DND-41 (cell line): ENCODE results near the gene EFNA4.
A peak's percentile ranks its signal among the peaks of the same experiment; 100 is the strongest.

Source experiments
- ATAC-seq: fragments of 200-7000 bp; cut with Tn5 transposase; 3 replicates; pipeline ENCODE4 v1.9.1; 2021; ENCODE audit warnings: low read depth; ENCODE audit not compliant: insufficient read depth
- DNase-seq: peaks from one replicate; pipeline ENCODE4 v3.0.0-alpha.2; 2020
- H2AFZ ChIP-seq: 2 replicates; pipeline ENCODE4 v1.6.0; 2012; ENCODE audit warnings: low read depth, low read length
- H3K27ac ChIP-seq: 2 replicates; pipeline ENCODE4 v1.5.1; 2012; ENCODE audit warnings: low read length, inconsistent platforms
- H3K27me3 ChIP-seq: fragments of 200-600 bp; sonication (generic); 2 replicates; pipeline ENCODE4 v1.6.0; 2012; ENCODE audit warnings: low read length, mild to moderate bottlenecking, inconsistent platforms; ENCODE audit not compliant: insufficient read depth, poor library complexity
- H3K36me3 ChIP-seq: 2 replicates; pipeline ENCODE4 v1.5.1; 2012; ENCODE audit warnings: low read length, inconsistent platforms; ENCODE audit not compliant: insufficient read depth
- H3K4me1 ChIP-seq: 2 replicates; pipeline ENCODE4 v1.5.1; 2012; ENCODE audit warnings: mild to moderate bottlenecking, low read length; ENCODE audit not compliant: insufficient read depth
- H3K4me2 ChIP-seq: 2 replicates; pipeline ENCODE4 v1.6.0; 2012; ENCODE audit warnings: mild to moderate bottlenecking, moderate library complexity, low read length, inconsistent platforms; ENCODE audit not compliant: insufficient read depth
- H3K4me3 ChIP-seq, 2 experiments: fragments of 200-600 bp in 1 of 2; shearing (Covaris generic) in 1 of 2; 2 replicates each; pipeline ENCODE4 v1.5.1; 2012 to 2016; ENCODE audit warnings: inconsistent platforms in 2 of 2, low read length in 2 of 2, mild to moderate bottlenecking in 2 of 2, low read depth in 1 of 2, moderate library complexity in 1 of 2
- H3K79me2 ChIP-seq: 2 replicates; pipeline ENCODE4 v1.6.0; 2012; ENCODE audit warnings: low read length, inconsistent platforms; ENCODE audit not compliant: insufficient read depth
- H3K9ac ChIP-seq: 2 replicates; pipeline ENCODE4 v1.6.0; 2012; ENCODE audit warnings: low read depth, mild to moderate bottlenecking, inconsistent platforms, low read length, moderate library complexity
- H3K9me3 ChIP-seq: 2 replicates; pipeline ENCODE4 v1.5.1; 2012; ENCODE audit warnings: low read length, moderate library complexity, mild to moderate bottlenecking, inconsistent platforms; ENCODE audit not compliant: insufficient read depth, severe bottlenecking
- H4K20me1 ChIP-seq: 2 replicates; pipeline ENCODE4 v1.6.0; 2012; ENCODE audit warnings: low read length; ENCODE audit not compliant: insufficient read depth
- EZH2 ChIP-seq: IDR thresholded peaks from 3 replicates; pipeline ENCODE4 v1.6.1; 2012; ENCODE audit warnings: borderline replicate concordance, low read depth, mild to moderate bottlenecking, moderate library complexity, low read length, inconsistent platforms; ENCODE audit not compliant: severe bottlenecking
- TF ChIP-seq, protein P1 (sequence below): IDR thresholded peaks from 2 replicates; pipeline ENCODE4 v1.5.1; 2012; ENCODE audit warnings: borderline replicate concordance, low read length, moderate library complexity, mild to moderate bottlenecking; ENCODE audit not compliant: poor library complexity, severe bottlenecking; ENCODE audit errors: extremely low read depth

The EFNA4 gene

DNA sequence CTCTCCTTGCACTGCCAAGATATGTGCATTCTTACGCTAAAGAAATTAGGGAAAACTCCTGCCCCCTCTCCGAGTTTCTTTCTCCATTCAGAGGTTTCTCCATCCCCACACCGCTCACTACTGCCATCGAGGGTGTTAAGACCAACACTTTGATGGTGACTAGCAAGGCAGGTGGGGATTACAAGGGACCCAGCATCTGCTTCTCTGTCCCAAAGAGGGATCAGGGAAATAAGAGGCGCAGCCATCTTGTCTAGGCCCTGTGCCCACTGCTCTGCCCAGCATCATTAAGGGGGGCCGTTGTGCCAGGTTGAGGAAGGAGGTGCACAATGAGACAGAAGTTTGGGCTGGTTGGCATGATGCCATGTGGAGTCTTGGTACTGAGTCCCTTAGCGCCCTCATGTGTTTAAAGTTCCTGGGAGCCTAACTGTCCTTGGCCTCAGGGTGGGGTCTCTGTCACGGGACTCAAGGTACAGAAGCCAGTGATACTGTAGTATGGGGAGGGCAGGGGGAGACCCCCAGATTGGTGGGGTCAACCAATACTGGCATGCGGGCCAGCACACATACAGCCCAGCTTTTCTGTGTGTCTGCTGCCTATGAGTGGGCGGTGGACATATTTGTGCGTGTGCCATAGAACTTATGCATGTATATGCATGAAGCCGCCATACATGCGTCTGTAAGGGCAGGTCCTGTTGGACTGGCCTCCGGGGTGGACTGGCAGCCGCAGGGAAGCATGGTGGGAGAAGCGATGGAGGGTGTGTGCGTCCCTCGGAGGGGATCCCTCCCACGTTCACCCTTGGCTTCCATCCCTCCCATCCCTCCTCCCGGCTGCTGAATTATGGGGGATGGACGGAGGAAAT, 20.6 kb downstream of the EFNA4 start:
- Histone ChIP-seq H3K36me3 (peaks cover 2% of the 10 kb centered on the region; the same call in 1 of the 2 replicates), H3K9me3 (no peaks in the 10 kb centered on the region), H2AFZ (peak overlapping the region; percentile 55), H3K79me2 (no peaks in the 10 kb centered on the region), H3K9ac (peak overlapping the region; percentile 34; the same call in 1 of the 2 replicates), H3K4me3 (peak overlapping the region in 1 of 2 experiments; percentile 75; a peak in 2 of 4 replicates), H4K20me1 (peaks cover 30% of the 10 kb centered on the region; the same call in 1 of the 2 replicates), H3K4me1 (peaks cover 49% of the 10 kb centered on the region), H3K4me2 (peak overlapping the region; percentile 84), H3K27me3 (peaks cover 46% of the 10 kb centered on the region), H3K27ac (peak overlapping the region; percentile 37; the same call in 1 of the 2 replicates)
- ATAC-seq (no peak), DNase-seq (peak; percentile 42)
- TF ChIP-seq EZH2 = no peak
- TF ChIP-seq, protein P1, sequence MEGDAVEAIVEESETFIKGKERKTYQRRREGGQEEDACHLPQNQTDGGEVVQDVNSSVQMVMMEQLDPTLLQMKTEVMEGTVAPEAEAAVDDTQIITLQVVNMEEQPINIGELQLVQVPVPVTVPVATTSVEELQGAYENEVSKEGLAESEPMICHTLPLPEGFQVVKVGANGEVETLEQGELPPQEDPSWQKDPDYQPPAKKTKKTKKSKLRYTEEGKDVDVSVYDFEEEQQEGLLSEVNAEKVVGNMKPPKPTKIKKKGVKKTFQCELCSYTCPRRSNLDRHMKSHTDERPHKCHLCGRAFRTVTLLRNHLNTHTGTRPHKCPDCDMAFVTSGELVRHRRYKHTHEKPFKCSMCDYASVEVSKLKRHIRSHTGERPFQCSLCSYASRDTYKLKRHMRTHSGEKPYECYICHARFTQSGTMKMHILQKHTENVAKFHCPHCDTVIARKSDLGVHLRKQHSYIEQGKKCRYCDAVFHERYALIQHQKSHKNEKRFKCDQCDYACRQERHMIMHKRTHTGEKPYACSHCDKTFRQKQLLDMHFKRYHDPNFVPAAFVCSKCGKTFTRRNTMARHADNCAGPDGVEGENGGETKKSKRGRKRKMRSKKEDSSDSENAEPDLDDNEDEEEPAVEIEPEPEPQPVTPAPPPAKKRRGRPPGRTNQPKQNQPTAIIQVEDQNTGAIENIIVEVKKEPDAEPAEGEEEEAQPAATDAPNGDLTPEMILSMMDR = peak; percentile 54

DNA sequence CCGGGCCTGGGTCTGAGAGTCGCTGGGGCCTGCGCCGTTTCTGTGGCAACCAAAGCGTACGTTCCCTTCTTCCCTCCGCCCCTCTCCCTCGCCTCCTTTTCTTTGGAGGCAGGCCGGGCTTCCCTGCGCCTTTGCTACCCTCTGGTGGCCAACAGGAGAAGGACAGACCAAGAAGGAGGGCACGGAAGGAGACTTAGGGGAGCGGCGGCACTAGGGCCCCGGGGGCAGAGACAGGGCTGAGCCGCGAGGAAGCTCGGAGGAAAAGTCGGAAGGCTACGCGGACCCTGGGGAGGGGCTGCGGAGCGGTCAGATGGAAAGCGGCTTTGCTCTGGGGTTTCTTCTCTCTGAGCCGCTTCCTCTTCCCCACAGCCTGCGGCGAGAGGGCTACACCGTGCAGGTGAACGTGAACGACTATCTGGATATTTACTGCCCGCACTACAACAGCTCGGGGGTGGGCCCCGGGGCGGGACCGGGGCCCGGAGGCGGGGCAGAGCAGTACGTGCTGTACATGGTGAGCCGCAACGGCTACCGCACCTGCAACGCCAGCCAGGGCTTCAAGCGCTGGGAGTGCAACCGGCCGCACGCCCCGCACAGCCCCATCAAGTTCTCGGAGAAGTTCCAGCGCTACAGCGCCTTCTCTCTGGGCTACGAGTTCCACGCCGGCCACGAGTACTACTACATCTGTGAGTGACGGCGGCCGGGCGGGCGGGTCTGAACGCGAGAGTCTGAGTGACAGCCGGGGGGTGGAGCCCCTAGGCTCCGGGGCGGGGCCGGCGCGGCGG, 21.4 kb downstream of the EFNA4 start:
- H3K4me1 ChIP-seq = peaks cover 40% of the 10 kb centered on the region
- no peaks in the 10 kb centered on the region for H3K9me3 ChIP-seq
- peak overlapping the region; percentile 92 for H2AFZ ChIP-seq
- peak overlapping the region; percentile 59 for H3K9ac ChIP-seq
- peak overlapping the region; percentile 23 to 75; a peak in 3 of 4 replicates for H3K4me3 ChIP-seq
- DNase-seq (peak; percentile 94), ATAC-seq (peak; percentile 87)
- TF ChIP-seq, protein P1 = peak; percentile 97
- no peak for TF ChIP-seq EZH2
- peaks cover 38% of the 10 kb centered on the region for H3K27me3 ChIP-seq
- H4K20me1 ChIP-seq = peaks cover 22% of the 10 kb centered on the region; the same call in 1 of the 2 replicates
- H3K79me2 ChIP-seq = no peaks in the 10 kb centered on the region
- H3K27ac ChIP-seq = peak overlapping the region; percentile 77
- H3K36me3 ChIP-seq = peaks cover 2% of the 10 kb centered on the region; the same call in 1 of the 2 replicates
- H3K4me2 ChIP-seq = peak overlapping the region; percentile 84

DNA sequence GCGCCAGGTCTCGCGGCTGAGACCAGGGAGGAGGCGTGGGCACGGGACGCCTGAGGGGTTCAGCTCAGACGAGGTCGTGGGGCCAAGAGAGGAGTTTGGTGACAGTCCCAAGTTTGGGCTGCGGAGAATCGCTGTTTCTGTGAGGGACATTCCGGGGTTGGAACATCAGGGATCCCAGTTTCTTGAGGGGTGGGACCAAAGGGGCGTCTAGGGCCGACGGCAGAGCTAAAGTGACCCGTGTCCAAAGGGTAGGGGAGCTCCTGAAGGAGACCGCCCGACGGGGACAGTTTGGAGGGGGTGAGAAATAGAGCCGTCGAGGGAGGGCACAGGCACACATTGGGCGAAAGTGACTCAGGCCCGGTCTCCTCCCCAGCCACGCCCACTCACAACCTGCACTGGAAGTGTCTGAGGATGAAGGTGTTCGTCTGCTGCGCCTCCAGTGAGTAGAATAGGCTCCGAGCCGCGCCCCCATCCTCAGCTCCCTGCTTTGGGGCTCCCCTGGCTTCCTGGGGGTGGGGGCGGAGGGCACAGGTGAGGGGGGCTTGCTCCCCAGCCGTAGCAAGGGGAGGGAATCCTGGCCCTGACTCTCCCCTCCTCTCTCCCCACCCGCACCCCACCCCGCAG, 22.1 kb downstream of the EFNA4 start:
- H3K27me3 ChIP-seq = peaks cover 31% of the 10 kb centered on the region
- H3K4me2 ChIP-seq = peak overlapping the region; percentile 84
- peaks cover 34% of the 10 kb centered on the region for H3K4me1 ChIP-seq
- DNase-seq (peak; percentile 55), ATAC-seq (0 out of 3 replicates have a peak, but pooled peaks have one; percentile 7)
- peak overlapping the region; percentile 92 for H2AFZ ChIP-seq
- H3K27ac ChIP-seq = peak overlapping the region; percentile 77
- TF ChIP-seq EZH2 = no peak
- TF ChIP-seq, protein P1 = no peak
- no peaks in the 10 kb centered on the region for H3K9me3 ChIP-seq
- peak overlapping the region; percentile 59 for H3K9ac ChIP-seq
- no peaks in the 10 kb centered on the region for H3K79me2 ChIP-seq
- peak overlapping the region; percentile 23 to 75; a peak in 3 of 4 replicates for H3K4me3 ChIP-seq
- H4K20me1 ChIP-seq = peaks cover 21% of the 10 kb centered on the region; the same call in 1 of the 2 replicates
- peaks cover 2% of the 10 kb centered on the region; the same call in 1 of the 2 replicates for H3K36me3 ChIP-seq
